GM18502 (cell line): ENCODE measurements around the gene PTCHD1.

Source experiments
- ATAC-seq: cut with Tn5 transposase; IDR thresholded peaks from one replicate; pipeline ENCODE4 v1.9.1; 2021; ENCODE audit warnings: mild to moderate bottlenecking; ENCODE audit not compliant: unreplicated experiment, poor library complexity

The PTCHD1 gene

DNA sequence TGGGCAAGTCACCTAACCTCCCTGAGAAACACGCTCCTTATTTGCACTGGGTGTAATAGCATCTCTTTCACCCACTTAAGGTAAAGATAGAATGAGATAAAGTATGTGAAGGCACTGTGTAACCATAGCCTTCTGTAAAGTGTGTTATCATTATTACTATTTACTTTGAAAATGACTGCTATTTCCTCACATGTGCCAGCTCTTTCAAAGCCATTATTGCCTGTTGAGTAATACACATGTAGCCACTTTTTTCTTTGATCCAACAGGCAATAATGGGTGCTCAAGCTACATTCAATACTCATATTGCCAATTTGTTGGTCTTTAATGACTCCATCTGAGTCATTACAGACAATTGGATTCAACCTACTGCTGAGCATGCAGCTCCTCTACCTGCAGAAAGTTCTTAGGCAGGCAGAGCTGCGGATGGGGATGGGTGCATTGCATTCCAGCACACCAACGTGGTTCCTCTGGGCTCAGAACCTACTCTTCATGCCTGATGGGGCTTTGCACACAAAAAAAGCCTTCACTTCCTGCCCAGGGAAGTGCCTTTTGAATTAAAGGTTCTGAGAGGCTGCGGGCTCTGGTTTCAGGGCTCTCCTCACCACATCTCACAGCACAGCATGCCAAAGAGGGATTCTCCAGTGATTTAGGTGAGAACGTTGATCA, 9.7 kb downstream of the PTCHD1 start:
- no peak for ATAC-seq

DNA sequence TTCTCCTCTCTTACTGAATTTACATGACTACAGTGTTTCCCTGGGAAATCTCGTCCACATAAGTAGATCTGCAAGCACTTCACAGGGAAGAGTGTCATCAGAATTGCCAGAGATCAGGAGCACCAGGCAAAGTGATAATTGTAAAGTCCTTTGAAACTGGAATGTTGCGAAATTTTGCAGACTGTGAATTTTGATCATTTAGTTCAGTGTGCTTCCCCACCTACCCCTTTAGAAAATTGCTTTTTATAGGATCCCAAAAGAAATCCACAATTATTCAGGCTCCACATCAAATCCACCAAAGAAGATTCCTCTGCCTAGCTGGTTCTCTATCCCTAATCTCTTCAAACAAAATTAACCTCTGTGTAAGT, 10.2 kb downstream of the PTCHD1 start:
- ATAC-seq, result no peak

- ATAC-seq, result no peak
Observed at GRCh38 chrX:23356189-23356588, 21.5 kb downstream of the PTCHD1 start.

DNA sequence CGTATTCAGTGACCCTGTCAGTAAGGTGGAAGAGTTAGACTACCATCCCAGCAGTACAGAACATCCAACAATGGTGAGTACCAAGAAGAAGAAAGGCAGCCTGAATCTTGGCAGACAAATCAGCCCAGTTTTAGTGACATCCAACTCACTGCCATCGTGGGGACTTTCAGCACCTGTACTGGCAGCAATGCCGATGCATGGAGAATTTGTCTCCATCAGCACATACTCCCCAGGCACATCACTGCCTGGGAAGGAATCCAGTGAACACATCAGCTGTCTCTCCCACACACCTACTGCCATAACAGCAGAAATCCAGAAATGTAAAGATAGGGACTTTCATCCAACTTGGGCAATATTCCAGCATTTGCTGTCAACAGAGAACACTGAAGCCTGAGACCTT, 29.8 kb downstream of the PTCHD1 start:
- ATAC-seq, result no peak

- ATAC-seq, result no peak
Observed at GRCh38 chrX:23365541-23365940, 30.9 kb downstream of the PTCHD1 start.

GRCh38 chrX:23366914-23367313, 32.3 kb downstream of the PTCHD1 start:
- ATAC-seq, result no peak

DNA sequence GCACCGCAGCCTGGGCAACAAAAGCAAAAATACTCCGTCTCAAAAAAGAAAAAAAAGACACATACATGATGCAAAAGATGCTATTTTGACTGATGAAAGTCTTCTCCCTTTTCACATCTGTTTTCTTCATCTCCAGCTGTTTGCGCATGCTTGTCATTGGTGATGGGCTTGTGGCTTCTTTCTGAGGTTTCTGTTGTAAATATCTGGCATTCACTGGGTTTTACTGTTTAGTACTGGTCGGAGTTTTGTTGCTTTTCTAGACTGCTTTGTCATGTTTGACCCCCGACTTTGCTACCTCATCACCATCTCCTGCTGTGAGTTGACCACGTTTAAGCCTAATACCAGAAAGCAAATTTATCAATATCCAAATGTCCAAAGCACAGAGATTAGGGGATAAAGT, 34.4 kb downstream of the PTCHD1 start:
- ATAC-seq, result no peak

DNA sequence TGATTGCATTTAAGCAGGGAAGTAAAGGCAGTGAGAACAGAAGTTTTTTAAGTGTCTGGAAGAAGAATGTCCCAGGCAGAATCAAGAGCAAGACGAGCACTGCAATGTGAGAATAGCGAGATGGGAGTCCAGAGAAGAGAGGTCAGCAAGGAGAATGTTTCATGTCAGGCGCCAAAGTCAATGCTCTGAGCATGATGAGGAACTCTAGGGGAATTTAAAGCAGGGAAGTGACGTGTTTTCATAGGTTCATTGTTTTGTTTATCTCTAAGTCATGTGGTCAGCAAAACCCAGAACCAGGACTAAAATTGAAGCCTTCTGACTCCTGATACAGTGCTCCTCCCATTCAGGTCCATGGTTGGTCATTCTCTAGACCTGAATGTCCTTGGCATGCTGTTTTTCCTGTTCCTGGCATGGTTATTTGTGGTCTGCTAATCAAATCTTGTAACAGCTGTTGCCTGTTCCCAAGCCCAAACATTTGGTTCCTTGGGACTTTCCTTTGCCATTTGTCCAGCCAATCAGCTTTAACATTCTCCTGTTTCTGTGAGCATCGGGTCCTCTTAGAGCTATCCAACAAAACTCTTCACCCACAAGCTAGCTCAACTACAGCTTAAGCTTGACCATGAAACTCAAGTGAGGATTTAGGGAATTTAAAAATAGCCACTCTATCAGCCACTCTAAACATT, 37.7 kb downstream of the PTCHD1 start:
- no peak for ATAC-seq

DNA sequence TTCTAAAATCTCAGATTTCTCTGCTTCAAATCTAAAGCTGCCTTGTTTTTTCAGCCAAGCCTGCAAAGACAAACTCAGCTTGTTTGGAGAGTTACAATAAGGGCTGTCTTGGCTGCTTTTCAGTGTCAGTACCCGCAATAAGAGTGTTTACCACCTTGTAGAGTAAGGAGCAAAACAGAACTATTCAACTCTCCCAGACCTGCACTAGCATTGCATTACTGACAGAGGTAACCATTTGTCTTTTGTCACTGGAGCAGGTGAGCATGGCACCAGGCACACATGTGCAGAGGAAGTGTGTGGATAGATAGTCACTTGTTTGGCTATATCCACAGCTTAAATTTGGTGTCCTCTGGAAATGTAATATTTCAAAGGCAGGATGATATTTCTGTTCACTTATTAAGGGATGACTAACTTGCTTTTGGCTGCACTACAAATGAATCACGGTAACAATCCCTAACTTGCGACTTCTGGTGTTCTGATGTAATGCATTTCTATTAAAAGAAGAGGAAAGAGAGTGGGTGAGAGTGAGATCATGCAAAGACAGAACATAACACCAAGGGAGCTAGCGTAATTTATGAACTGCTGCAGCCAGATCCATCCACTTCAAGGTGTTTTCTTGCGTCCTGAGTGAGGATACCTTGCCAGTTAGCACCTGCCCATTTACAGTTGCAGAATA, 38.6 kb downstream of the PTCHD1 start:
- ATAC-seq, result no peak

GRCh38 chrX:23374291-23374690, 39.6 kb downstream of the PTCHD1 start:
- no peak for ATAC-seq

GRCh38 chrX:23376581-23376980, 41.9 kb downstream of the PTCHD1 start:
- ATAC-seq, result no peak

DNA sequence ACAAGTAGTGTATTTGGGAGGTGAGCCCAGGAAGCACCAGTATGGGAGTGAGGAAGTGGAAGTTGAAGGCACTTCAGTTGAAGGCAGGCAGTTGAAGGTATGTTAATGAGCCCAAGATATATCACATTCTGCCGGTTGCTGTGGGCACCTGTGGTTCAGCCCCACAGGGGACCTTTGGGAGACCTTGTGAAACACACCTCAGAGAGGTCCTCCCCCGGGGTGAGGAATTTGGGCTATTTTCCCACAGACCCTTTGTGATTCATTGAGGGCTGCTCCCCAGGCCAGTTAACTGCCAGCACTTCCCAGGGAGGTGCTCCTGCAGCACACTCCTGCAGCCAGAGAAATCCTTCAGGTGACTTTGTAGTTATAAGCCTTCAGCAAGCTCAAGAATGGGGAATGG, 45.9 kb downstream of the PTCHD1 start:
- no peak for ATAC-seq

GRCh38 chrX:23381099-23382087, 46.7 kb downstream of the PTCHD1 start:
- no peak for ATAC-seq

GRCh38 chrX:23382572-23382971, 47.9 kb downstream of the PTCHD1 start:
- ATAC-seq, result no peak

DNA sequence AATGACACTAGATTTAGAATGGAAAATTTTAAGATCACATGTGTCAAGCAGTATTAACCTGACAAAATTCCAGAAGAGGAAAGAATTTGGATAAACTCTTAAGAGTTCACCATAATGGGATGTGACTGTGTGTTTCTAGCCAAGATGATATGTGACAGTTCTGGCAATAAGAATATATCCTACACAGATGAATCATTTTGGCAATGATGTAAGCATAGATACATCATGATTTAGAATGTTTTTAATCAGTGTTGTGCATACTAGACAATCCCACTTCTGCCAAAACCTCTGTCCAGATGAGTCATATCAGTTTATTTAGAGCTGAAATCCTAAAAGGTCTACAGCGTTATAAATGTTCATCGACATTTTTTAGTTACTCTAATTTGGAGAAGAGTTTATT, 48.8 kb downstream of the PTCHD1 start:
- no peak for ATAC-seq

DNA sequence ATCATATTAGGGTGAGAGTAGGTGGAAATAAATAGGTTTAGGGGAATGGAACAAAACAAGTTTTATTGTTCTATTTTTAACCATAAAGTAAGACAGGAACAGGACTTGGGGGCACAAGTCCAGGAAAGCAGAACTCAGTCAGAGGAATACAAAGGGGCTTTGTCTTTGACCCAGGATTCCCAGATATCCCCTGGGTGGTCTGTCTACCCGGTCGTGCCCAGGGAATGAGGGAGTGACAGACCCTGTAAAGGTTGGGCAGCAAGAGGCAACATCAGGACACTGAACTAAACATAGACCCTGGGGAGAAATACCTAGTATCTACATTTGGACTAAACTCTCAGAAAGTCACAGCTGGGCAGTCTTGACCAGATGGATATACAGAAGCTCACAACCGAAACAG, 50.6 kb downstream of the PTCHD1 start:
- ATAC-seq, result no peak

- ATAC-seq, result no peak
Observed at GRCh38 chrX:23386260-23386659, 51.6 kb downstream of the PTCHD1 start.

DNA sequence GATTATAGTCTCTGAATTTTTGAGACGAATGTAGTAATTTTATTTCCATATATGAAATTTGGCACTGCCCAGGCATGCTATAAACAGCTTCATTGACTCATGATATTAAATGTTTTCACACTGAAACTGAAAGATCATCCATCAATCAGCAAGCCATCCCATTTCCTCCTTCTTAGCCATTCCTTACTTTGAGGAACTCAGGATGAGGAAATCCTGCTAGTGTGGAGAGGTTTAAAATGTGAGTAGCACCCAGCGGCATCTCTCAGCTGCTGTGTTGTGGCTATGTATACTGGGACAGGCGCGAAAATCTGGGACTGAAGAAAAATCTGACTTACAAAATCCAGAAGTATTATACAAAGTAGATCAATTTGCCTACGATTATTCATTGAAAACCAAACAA, 52.1 kb downstream of the PTCHD1 start:
- ATAC-seq, result no peak

DNA sequence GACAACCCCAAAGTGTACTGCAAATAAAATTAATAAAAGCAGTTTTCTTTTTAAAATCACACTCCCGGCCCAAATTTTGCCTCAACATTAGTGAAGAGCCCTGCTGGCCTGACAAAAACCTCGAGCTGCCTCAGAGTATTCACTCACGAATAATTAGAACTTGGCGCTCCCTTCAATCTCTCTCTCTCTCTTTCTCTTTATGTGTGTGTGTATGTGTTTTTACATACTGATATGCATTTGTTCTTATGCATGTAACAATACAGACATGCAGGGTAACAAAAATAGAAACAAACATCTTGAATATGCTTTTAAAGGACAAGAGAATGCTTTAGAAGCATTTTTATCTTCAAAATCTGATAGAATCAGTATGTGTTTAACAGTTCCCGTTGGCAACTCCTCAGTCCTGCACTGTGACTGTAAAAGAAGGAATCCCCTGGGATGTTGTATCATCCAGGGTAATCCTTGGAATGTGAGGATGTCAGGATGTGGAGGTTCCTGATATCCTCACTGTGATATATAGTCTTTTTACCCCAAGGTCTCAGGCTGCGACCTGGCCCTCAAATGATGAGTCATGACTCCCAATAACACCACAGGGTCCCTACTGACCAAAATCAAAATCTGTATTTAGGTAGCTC, 53.0 kb downstream of the PTCHD1 start:
- no peak for ATAC-seq

GRCh38 chrX:23389196-23389792, 54.6 kb downstream of the PTCHD1 start:
- ATAC-seq, result no peak
